Sigmoid colon (tissue), 7 donors: Measurements from ENCODE around the gene MAGEA9B. TPM values are rescaled to one million over a fixed set of nuclear protein-coding genes. Genes with fewer than 3 reads are reported as not detected.
"Not testable (repeated sequence)": the region's sequence is repeated elsewhere in the genome, so short reads cannot be mapped to it uniquely, and the experiment has no call there.

Source experiments
- DNase-seq: peaks from one replicate; pipeline ENCODE4 v3.0.0-alpha.2; 2019
- H3K27ac ChIP-seq, 4 donors: fragments of 200-600 bp; sonication (generic); one replicate each; pipeline ENCODE4 v1.5.1; 2016 to 2019; ENCODE audit warnings: mild to moderate bottlenecking in 1 of 4
- H3K27me3 ChIP-seq, 3 donors: fragments of 200-600 bp; sonication (generic); one replicate each; pipeline ENCODE4 v1.5.1; 2019; ENCODE audit warnings: mild to moderate bottlenecking in 1 of 3
- H3K36me3 ChIP-seq, 4 donors: fragments of 200-600 bp; sonication (generic); one replicate each; pipeline ENCODE4 v1.5.1; 2016 to 2019
- H3K4me1 ChIP-seq, 4 donors: fragments of 200-600 bp; sonication (generic); one replicate each; pipeline ENCODE4 v1.5.1; 2017 to 2019
- H3K4me3 ChIP-seq, 4 donors: fragments of 200-600 bp; sonication (generic); one replicate each; pipeline ENCODE4 v1.5.1; 2017 to 2019; ENCODE audit warnings: mild to moderate bottlenecking in 2 of 4, moderate library complexity in 1 of 4
- H3K9me3 ChIP-seq, 4 donors: fragments of 200-600 bp in 3 of 4; sonication (generic) in 3 of 4; one replicate each; pipeline versions ENCODE4 v1.5.1 to v1.6.1; 2013 to 2019
- CTCF ChIP-seq, 4 experiments: fragments of 450-650 bp in 3 of 4; fragments of 200-600 bp in 1 of 4; IDR thresholded peaks; one replicate each; pipeline ENCODE4 v1.5.1; 2016 to 2019; ENCODE audit warnings: antibody characterized with exemption in 4 of 4, mild to moderate bottlenecking in 3 of 4, moderate library complexity in 2 of 4
- EP300 ChIP-seq, 4 donors: sonication (generic); formaldehyde crosslinking; IDR thresholded peaks; one replicate each; pipeline ENCODE4 v1.6.1; 2017; ENCODE audit warnings: antibody characterized with exemption in 4 of 4
- POLR2A ChIP-seq, 2 donors: fragments of 450-650 bp; IDR thresholded peaks; one replicate each; pipeline ENCODE4 v1.6.1; 2016; ENCODE audit warnings: antibody characterized with exemption in 2 of 2, mild to moderate bottlenecking in 2 of 2, moderate library complexity in 2 of 2
- POLR2AphosphoS5 ChIP-seq, 4 donors: sonication (generic); formaldehyde crosslinking; IDR thresholded peaks; one replicate each; pipeline ENCODE4 v1.6.1; 2017; ENCODE audit warnings: antibody characterized with exemption in 4 of 4
- WGBS, 2 donors: extraction: QIAGEN DNeasy Blood & Tissue Kit; methylation state at CpG; one replicate each; pipeline ENCODE4 v1.1.7; 2013; 5-methylcytosine and 5-hydroxymethylcytosine counted together
- intact Hi-C: fragments of 100-400 bp; cut with DNase I; formaldehyde crosslinking; loops from one replicate; pipeline ENCODE4 v1.15.1; 2023
- polyA plus RNA-seq, 3 donors: library from polyadenylated mRNA; stranded (reverse); fragments of 200-250 nt; gene quantifications; one replicate each; pipeline ENCODE4 v1.2.3, GENCODE V29; 2013
- total RNA-seq, 4 donors: library from RNA; depleted of rRNA; stranded (reverse); fragments of >200 nt; gene quantifications; one replicate each; pipeline ENCODE4 v1.1.0, GENCODE V29; 2016
- donor health status: healthy with polysubstance abuse.
- donor health status: Bipolar disorder and iron deficiency.
- donor health status: healthy.

MAGEA9B gene
- total and polyA plus RNA-seq, 7 donors: not detected

DNA sequence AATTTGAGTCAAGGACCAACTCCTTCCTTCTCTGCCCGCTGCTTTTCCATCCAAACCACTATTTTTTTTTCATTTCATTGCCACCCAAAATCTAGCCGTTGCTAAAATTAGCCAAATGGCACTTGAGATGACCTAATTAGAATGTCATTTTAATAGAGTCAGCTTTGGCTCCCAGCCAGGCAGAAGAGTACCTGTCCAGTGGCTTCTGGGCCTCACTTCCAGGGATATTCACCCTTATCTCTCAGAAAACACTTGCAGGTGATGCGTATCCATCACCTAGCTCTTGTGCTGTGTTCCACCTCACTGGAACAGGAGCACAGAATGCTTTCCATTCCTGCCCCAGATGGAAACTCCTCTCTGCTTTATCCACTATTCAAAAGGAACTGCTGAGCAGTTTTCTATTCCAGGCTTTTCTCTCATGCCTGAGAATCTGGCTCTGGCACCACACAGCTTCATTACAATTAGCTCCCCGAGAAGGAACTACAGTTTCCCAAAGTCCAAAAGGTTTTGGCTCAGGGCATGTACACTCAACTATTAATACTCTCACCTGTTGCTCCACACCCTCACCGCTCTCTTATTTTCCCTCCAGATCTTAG lies 18.5 kb downstream of the MAGEA9B start:
- H3K27ac ChIP-seq: no peak overlapping the region
- H3K36me3 ChIP-seq: no peaks in the 10 kb centered on the region
- H3K4me3 ChIP-seq: no peak overlapping the region
- intact Hi-C loops: no loop called here
- no peaks in the 10 kb centered on the region for H3K9me3 ChIP-seq
- no peak for DNase-seq
- no peaks in the 10 kb centered on the region for H3K27me3 ChIP-seq
- TF ChIP-seq CTCF (IDR thresholded peaks at IDR 0.05) (no peak), EP300 (IDR thresholded peaks at IDR 0.05) (no peak), POLR2A (IDR thresholded peaks at IDR 0.05) (no peak), POLR2AphosphoS5 (IDR thresholded peaks at IDR 0.05) (no peak)
- no peaks in the 10 kb centered on the region for H3K4me1 ChIP-seq
- 87% methylated on average over 5 of the region's 5 CpGs; no CpG with 5 or more reads in 1 of the 2 donors for WGBS, 2 donors

- no peaks in the 10 kb centered on the region for H3K27me3 ChIP-seq
- no peak for TF ChIP-seq CTCF (IDR thresholded peaks at IDR 0.05)
- no peak for TF ChIP-seq POLR2AphosphoS5 (IDR thresholded peaks at IDR 0.05)
- no peak for TF ChIP-seq EP300 (IDR thresholded peaks at IDR 0.05)
- no peak for TF ChIP-seq POLR2A (IDR thresholded peaks at IDR 0.05)
- no peak overlapping the region for H3K27ac ChIP-seq
- no peaks in the 10 kb centered on the region for H3K4me1 ChIP-seq
- DNase-seq: no peak
- H3K4me3 ChIP-seq: no peak overlapping the region
- intact Hi-C loops: no loop called here
- no peaks in the 10 kb centered on the region for H3K36me3 ChIP-seq
- WGBS, 2 donors: 89% methylated on average over 7 of the region's 7 CpGs; no CpG with 5 or more reads in 1 of the 2 donors
- no peaks in the 10 kb centered on the region for H3K9me3 ChIP-seq
These were observed 19.4 kb downstream of the MAGEA9B start for GRCh38 chrX:149567621-149568417.

DNA sequence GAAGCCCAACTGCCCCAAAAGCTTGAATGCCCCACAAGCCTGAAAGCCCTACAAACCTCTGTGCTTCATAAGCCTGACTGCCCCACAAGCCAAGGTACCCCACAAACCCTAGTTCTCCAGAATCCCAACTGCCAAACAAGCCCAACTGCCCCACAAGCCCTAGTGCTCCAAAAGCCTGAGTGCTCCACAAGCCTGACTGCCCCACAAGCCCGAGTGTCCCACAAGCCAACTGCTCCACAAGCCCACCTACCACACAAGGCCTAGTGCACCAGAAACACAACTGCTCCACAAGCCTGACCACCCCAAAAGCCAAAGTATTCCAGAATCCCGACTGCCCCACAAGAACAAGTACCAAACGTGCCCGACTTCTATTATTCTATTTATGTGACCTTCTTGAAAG lies 23.9 kb downstream of the MAGEA9B start:
- no peak for DNase-seq

DNA sequence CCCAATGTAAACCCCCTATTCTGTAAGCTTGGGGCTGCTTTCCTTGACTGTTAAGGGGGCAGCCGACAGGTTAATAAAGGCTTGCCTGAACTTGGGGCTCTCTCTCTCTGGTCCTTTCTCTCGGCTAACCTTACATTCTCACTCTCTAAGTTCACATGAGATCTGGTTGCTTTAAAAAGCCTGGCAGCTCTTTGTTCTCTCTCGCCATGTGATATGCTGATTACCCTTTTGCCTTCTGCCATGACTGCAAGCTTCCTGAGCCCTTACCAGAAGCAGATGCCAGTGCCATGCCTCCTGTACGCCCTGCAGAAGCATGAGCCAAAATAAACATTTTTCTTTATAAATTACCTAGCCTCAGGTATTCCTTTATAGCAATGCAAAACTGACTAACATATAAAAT lies 32.0 kb downstream of the MAGEA9B start:
- DNase-seq, H3K27me3 ChIP-seq, H3K9me3 ChIP-seq, H3K36me3 ChIP-seq, intact Hi-C loops, H3K4me1 ChIP-seq, H3K27ac ChIP-seq, H3K4me3 ChIP-seq: not testable (repeated sequence)
- no CpG with 5 or more reads among the region's 4 CpGs for WGBS, 2 donors

More for the DNA sequence above, 23.9 kb downstream of the MAGEA9B start:
- no peak for TF ChIP-seq POLR2A (IDR thresholded peaks at IDR 0.05)
- TF ChIP-seq EP300 (IDR thresholded peaks at IDR 0.05): no peak
- no peak for TF ChIP-seq CTCF (IDR thresholded peaks at IDR 0.05)
- no peak for TF ChIP-seq POLR2AphosphoS5 (IDR thresholded peaks at IDR 0.05)
- H3K4me3 ChIP-seq: no peak overlapping the region
- no peak overlapping the region for H3K27ac ChIP-seq
- no peaks in the 10 kb centered on the region for H3K4me1 ChIP-seq
- WGBS, 2 donors: 88% methylated on average over 4 of the region's 4 CpGs; no CpG with 5 or more reads in 1 of the 2 donors
- H3K36me3 ChIP-seq: no peaks in the 10 kb centered on the region
- H3K9me3 ChIP-seq: no peaks in the 10 kb centered on the region
- H3K27me3 ChIP-seq: no peaks in the 10 kb centered on the region
- intact Hi-C loops: no loop called here

GRCh38 chrX:149551939-149552248 lies 35.4 kb downstream of the MAGEA9B start:
- DNase-seq, H3K4me1 ChIP-seq, H3K36me3 ChIP-seq, H3K9me3 ChIP-seq, intact Hi-C loops, H3K4me3 ChIP-seq, H3K27me3 ChIP-seq, H3K27ac ChIP-seq: not testable (repeated sequence)
- 95 to 97% methylated on average over 2 of the region's 6 CpGs for WGBS, 2 donors

DNA sequence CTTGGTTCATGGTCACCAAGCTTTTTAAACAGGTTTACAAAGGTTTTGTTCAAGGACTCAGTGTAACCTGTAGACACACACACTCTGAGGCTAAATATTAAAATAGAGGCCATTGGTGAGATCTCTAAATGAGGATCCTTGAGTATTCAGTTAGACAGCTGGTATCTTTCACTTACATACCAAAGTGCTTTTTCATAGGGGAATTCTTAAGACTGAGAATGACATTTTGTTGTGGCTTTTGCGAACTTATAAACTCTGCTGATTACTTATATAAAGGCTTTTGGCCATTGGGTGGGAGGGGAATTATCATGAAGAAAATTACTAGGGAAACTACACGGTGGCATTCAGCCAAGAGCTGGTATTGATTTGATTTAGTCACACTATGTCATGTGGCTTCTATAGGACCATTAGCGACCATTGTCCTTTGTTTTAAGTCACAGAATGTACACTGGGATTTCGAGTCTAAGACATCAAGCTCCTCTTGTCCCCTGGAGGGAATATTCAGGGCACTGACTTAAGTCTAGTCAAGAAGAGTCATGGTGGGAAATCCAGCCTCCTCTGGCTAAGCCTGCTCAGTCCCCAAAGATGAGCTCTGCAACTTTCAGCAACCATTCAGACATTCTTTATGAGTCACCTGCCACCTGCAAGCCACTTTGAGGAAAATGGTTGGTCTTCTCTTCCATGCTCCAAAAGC lies 35.9 kb downstream of the MAGEA9B start:
- H3K36me3 ChIP-seq, H3K27me3 ChIP-seq, H3K4me3 ChIP-seq, H3K4me1 ChIP-seq, H3K27ac ChIP-seq, H3K9me3 ChIP-seq, DNase-seq, intact Hi-C loops: not testable (repeated sequence)
- WGBS, 2 donors: no CpG with 5 or more reads among the region's 4 CpGs

- WGBS, 2 donors: 100% methylated on average over 1 of the region's 1 CpG
- H3K27me3 ChIP-seq, H3K27ac ChIP-seq, H3K36me3 ChIP-seq, H3K4me3 ChIP-seq, H3K4me1 ChIP-seq, intact Hi-C loops, DNase-seq, H3K9me3 ChIP-seq: not testable (repeated sequence)
These were observed 36.8 kb downstream of the MAGEA9B start for GRCh38 chrX:149550454-149550853.

DNA sequence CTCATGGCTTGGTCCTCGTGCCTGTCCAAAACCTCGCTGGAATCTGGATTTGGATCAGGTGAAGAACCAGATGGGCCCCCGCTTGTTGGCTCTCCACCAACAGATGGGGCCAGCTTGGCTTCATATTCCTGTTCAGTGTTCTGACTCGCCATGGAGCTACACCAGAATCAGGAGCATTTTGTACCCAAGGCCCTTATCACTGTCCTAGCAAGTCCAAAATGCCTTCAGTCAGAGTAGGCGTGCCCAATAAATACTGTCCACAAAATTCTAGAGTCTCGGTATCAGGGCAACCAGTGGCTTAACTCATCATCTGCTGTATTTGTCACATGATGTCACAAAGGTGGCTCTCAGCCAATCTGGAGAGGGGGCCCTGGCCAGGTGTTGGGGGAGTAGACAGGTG lies 37.6 kb downstream of the MAGEA9B start, which contains the start of gene HSFX3:
Gene HSFX3 (minus strand): TSS at position 224 of the 400 bp plus-strand sequence. CDS start 72 bp downstream, at position 152.
- H3K27ac ChIP-seq, DNase-seq, H3K4me3 ChIP-seq, H3K36me3 ChIP-seq, H3K9me3 ChIP-seq, H3K4me1 ChIP-seq, H3K27me3 ChIP-seq: not testable (repeated sequence)
- intact Hi-C loops: loop anchor here (10.0 kb wide), 3 partner anchors 395 to 1635 kb away; partner anchors contain the start of genes FMR1 and MAMLD1
- 92 to 93% methylated on average over 1 of the region's 6 CpGs for WGBS, 2 donors

- H3K36me3 ChIP-seq, H3K4me1 ChIP-seq, DNase-seq, H3K27me3 ChIP-seq, H3K4me3 ChIP-seq, H3K9me3 ChIP-seq, H3K27ac ChIP-seq: not testable (repeated sequence)
- intact Hi-C loops: loop anchor here (10.0 kb wide), 3 partner anchors 397 to 1633 kb away; partner anchors contain the start of genes FMR1 and MAMLD1
- 89% methylated on average over 1 of the region's 3 CpGs; no CpG with 5 or more reads in 1 of the 2 donors for WGBS, 2 donors
These were observed 39.5 kb downstream of the MAGEA9B start for GRCh38 chrX:149547782-149548181.
